Cerebellar cortex (tissue), 1 donor: ENCODE measurements around the gene WIPF3.

Experiments used
- DNase-seq: peaks from one replicate; pipeline ENCODE4 v3.0.0-alpha.2; 2015; ENCODE audit warnings: low spot score

The WIPF3 gene

GRCh38 chr7:29847916-29848315 is 41.6 kb downstream of the WIPF3 start:
- DNase-seq, result no peak

DNA sequence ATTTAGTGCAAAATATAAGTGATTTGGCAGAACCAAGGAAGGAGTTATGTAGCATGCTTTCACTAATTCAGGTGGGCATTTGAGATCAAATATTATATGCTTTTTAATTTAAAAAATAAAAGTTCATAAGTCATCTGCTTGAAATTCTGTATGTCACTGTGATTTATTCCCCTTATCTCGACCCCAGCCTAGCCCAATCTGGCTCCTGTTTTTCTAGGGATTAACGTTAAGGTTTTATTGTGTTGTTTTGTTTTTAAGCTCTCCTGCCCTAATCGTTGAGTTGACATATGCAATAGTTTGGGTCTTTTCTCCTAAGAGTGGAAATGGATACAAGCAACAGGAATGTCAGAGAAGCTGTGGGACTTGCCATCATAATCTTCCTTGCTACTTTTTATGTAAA is 42.6 kb downstream of the WIPF3 start:
- no peak for DNase-seq

- no peak for DNase-seq
Measured at GRCh38 chr7:29851487-29851886, 45.2 kb downstream of the WIPF3 start.

DNA sequence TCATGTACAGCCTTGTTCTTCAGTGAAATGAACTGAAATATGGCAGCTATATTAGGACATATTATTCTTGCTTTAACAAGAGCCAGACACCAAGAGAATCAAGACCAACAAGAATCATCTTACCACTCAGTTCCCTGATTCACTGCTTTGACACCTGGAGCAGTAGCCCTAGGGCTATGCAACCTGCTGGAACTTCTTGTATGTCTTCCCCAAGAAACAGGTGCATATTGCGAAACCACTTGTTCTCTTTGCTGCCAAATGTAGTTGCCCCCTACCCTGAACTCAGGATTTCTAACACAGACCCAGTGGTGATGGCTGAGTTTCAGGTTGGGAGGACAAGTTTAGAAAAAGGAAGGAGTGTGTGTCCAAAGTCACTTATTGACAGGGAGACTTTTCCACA is 46.1 kb downstream of the WIPF3 start:
- no peak for DNase-seq

GRCh38 chr7:29853072-29853471 is 46.8 kb downstream of the WIPF3 start:
- DNase-seq, result no peak

DNA sequence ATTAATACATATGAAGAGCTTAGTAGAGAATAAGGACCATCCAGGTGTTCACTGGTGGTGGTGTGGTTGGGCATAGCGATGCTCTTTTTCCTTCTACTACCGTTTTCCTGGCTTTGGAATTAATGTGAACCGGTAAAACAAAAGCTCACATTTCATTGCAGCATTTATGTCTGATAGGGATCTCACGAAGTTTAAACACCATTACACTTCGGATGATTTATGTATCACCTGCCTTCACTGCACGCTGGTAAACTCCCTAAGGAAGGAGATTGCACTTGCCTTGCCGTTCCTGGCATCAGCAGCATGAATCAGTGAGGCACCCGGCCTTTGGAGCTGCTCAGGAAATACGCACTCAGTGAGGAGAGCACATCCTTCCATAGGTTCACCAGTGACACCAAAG is 47.5 kb downstream of the WIPF3 start:
- no peak for DNase-seq

DNA sequence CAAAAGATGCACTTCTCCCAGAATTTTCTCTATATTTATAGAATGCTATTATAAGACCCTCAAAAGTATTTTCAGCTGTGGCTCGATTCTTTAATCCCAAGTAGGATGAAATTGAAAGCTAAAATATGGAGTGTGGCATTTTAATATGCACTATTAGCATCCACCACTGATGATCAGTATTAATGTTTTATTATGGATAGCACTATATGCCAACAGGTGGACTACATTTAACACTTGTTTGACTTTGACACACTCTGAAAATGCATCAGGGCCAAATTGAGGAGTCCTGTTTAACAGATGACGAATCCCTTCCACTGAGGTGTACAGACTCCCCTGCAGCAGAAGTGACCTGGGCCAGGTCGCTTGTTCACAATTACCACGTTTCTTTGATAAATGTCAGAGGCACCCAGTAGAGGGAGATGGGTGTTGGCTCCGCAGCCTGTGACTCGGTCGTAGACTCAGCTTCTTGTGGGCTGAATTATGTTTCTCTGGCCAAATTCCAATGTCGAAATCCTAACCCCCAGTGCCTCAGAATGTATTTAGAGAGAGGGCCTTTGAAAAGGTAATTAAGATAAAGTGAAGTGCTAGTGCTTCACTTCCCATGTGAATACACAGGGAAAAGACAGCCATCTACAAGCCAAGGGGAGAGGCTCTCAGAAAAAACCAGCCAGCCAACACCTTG is 48.1 kb downstream of the WIPF3 start:
- DNase-seq, result no peak

DNA sequence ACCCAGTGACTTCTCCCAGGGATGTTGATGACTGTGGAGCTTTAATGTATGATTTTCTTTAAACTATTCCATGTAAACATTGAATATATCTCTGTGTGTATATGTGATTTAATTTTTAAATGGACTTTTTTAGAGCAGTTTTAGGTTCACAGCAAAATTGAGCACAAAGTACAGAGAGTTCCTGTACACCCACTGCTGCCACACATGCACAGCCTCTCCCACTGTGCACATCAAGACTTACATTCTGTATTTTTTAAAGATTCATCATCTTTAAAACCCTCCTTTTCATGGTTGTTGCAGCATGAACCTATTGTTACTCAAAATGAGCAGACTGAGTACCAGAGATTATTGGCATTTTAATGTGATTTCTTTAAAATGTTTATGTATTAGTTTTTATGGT is 51.3 kb downstream of the WIPF3 start:
- DNase-seq, result no peak

GRCh38 chr7:29858191-29858951 is 52.1 kb downstream of the WIPF3 start:
- DNase-seq, result no peak

DNA sequence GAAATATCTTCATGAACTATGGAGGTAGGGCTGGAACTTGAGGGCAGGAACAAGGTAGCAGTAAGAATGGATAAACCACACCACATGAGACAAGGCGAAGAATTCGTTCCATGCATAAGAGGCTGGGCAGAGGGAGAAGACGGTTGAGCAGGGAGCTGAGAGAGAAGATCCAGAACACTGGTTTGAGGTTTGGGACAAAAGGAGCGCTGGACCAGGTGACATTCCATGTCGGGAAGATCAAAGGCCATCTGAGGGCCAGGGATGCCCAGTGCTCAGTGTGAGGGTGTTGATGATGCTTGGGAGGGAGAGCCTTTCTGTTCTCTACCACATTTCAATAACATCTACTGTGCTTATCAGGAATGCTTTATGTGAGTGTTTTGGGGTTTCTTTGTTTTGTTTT is 52.8 kb downstream of the WIPF3 start:
- no peak for DNase-seq

DNA sequence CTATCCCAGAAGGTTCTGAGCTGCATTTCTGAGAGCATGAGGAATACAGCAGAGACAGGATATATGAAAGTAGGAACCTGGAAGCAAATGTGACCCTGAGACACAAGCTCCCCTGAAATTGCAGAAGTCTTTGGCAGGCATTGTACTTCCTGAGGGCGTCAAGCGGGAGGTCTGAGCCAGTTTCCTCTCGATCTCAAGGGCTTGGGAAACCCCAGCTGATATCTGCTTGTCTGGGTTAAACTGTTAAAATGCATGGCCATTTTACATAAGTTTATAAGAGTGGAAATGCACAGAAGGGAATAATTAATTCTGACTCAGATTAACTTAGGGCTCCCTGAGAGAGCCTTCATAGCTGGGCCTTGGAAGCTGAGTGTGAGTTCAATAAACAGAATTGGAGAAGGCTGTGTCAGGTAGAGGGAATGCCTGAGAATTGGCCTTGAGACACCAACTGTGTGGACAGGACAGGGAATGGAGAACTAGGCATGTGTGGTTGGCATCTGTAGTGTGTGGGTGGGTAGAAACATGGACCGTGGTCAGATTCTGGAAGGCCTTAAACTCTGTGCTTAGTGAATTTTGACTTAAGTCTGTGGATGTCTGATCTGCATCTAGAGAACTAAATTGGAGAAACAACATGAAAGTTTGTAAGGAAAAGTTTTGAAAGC is 53.3 kb downstream of the WIPF3 start:
- no peak for DNase-seq

- DNase-seq, result no peak
Measured at GRCh38 chr7:29860186-29860585, 53.9 kb downstream of the WIPF3 start.

DNA sequence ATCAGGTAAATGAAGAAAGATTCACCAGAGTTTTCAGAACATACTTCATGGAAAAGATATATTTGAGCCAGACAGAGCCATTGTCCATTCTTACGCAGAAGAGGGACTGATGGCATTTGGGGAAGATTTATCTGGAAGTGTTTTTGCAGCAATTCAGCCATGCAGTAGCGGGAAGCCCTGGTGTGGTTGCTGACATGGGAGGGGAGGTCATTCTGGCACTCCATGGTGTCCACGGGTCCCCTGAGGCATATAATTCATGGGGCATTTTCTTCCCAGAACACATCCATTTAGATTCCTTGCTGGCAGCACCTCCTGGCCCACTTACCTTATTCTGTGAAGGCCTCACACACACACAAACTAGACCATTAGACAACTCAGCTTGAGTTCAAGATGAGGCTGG is 55.6 kb downstream of the WIPF3 start:
- no peak for DNase-seq

- DNase-seq, result no peak
Measured at GRCh38 chr7:29864656-29865055, 58.3 kb downstream of the WIPF3 start.

DNA sequence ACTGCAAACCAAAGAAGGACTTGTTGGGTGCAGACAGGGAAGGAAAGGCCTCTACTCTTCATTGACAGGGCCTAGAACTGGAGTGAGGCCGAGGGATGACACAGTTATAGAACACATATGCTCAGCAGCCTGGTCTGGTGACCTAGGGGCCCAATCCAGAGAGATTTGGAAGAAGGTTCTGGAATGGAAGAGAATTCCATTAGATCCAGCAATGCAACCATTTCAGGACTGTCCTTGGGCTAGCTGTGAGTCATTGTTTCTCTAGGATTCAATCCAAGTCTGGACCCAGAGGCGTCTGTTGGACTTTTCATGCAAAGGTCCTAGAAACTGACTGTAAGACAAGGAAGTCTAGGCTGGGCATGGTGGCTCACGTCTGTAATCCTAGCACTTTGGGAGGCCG is 59.2 kb downstream of the WIPF3 start:
- DNase-seq, result no peak

DNA sequence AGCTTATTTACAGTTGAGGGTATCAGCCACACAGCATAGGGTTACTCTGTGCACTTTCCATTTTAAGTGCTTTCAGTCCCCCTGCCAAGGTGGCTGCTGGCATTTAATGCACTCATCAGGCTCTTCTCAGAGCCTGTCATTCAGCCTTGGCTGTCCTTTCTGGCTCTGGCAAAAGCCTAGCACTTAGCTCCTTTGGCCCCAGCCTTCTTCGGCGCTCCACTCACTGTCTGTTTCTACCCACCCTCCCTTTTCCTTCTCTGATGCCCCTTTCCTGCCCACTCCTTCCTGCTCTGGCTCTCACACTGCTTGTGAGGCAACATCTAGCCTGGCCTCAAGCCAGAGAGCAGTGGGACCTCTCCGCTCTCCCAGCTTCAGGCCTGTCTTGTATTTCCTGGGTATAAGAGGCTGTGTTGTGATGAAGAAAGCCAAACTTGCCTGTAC is 60.2 kb downstream of the WIPF3 start:
- peak; percentile 60 for DNase-seq

DNA sequence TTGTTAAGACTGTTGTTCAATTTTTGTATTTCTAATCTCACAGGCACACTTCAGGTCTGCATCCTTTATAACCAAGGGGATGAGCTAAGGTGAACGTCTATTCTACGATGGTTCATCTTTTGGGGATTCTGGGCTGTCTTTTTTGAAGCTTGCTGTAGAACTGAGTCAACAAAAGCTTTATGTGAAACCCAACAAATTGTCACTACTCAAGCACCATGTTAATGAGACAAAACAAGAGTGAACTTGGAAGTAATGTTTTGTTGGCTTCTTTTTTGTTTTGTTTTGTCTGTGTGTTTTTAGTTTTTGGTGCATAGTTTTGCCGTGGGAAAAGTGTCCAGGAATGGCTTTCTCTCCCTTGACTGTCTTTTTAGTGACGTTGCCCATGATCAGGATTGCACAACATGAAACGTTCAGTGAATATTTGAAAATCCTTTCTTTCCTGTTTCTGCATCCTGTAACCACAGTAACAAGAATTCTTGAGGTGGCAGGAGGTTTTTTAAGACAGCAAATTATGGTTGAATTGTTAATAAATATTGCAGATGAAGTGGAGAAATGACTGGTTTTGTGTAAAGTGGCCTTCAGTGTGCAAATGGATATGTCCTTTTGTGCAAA is 65.6 kb downstream of the WIPF3 start:
- DNase-seq, result no peak

GRCh38 chr7:29873644-29874294 is 67.5 kb downstream of the WIPF3 start:
- no peak for DNase-seq

GRCh38 chr7:29875741-29876140 is 69.4 kb downstream of the WIPF3 start:
- no peak for DNase-seq

DNA sequence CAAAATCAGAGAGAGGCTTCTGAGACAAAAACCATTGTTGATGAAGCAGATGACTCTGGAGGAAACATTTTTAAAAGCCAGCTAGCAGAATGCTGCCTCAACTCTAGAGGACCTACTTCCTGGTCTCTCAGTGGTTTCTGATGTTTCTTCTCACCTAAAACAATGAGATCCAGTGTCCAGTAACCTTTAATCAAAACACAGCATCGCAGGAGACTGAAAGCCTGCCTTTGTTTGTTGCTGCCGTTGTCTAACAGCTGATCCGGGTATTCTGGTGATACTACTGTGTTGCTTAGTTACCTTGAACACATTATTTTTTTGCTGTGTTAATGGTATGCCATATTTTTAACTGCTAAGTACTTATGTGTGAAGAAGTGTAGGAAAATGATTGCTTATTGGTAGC is 70.9 kb downstream of the WIPF3 start:
- DNase-seq, result no peak

- DNase-seq, result peak; percentile 80
Measured at GRCh38 chr7:29878081-29878688, 71.9 kb downstream of the WIPF3 start.

GRCh38 chr7:29879609-29880008 is 73.3 kb downstream of the WIPF3 start:
- DNase-seq, result no peak
